Lung (tissue), 12 donors: ENCODE data around the gene UBE2Q1. TPM values are rescaled to one million over a fixed set of nuclear protein-coding genes. Genes with fewer than 3 reads are reported as not detected.

Experiments
- ATAC-seq: fragments of 200-7000 bp; cut with Tn5 transposase; one replicate; pipeline ENCODE4 v1.9.1; 2020; ENCODE audit warnings: moderate number of reproducible peaks; ENCODE audit not compliant: insufficient read depth, low FRiP score
- DNase-seq, 3 donors: peaks; one replicate each; pipeline ENCODE4 v3.0.0-alpha.2; 2013 to 2017
- H3K27ac ChIP-seq, 2 donors: one replicate each; pipeline ENCODE4 v1.5.1; 2013; ENCODE audit warnings: mild to moderate bottlenecking in 2 of 2, moderate library complexity in 2 of 2, control low read depth in 1 of 2, inconsistent platforms in 1 of 2, low read depth in 1 of 2, low read length in 1 of 2
- H3K27me3 ChIP-seq, 3 donors: one replicate each; pipeline ENCODE4 v1.5.1; 2013; ENCODE audit warnings: low read length in 2 of 3; ENCODE audit not compliant: control insufficient read depth in 3 of 3, insufficient read depth in 3 of 3
- H3K36me3 ChIP-seq, 4 donors: one replicate each; pipeline ENCODE4 v1.5.1; 2013; ENCODE audit warnings: low read length in 4 of 4, mild to moderate bottlenecking in 1 of 4, moderate library complexity in 1 of 4; ENCODE audit not compliant: control insufficient read depth in 4 of 4, insufficient read depth in 4 of 4
- H3K4me1 ChIP-seq, 5 donors: one replicate each; pipeline ENCODE4 v1.5.1; 2013; ENCODE audit warnings: low read length in 5 of 5, mild to moderate bottlenecking in 2 of 5, moderate library complexity in 1 of 5; ENCODE audit not compliant: control insufficient read depth in 5 of 5, insufficient read depth in 5 of 5
- H3K4me3 ChIP-seq: one replicate; pipeline ENCODE4 v1.5.1; 2013; ENCODE audit warnings: mild to moderate bottlenecking, control low read depth, moderate library complexity
- H3K9ac ChIP-seq, 2 donors: one replicate each; pipeline ENCODE4 v1.5.1; 2013; ENCODE audit warnings: low read length in 2 of 2, control low read depth in 1 of 2; ENCODE audit not compliant: insufficient read depth in 1 of 2
- H3K9me3 ChIP-seq, 4 donors: one replicate each; pipeline ENCODE4 v1.5.1; 2013; ENCODE audit warnings: low read length in 3 of 4, mild to moderate bottlenecking in 1 of 4, moderate library complexity in 1 of 4; ENCODE audit not compliant: control insufficient read depth in 4 of 4, insufficient read depth in 3 of 4
- WGBS, 2 donors: extraction: QIAGEN DNeasy Blood & Tissue Kit; methylation state at CpG; one replicate each; pipeline ENCODE4 v1.1.7; 2013; 5-methylcytosine and 5-hydroxymethylcytosine counted together
- polyA plus RNA-seq, 2 donors: library from polyadenylated mRNA; stranded (reverse); fragments of 200-250 nt; gene quantifications; one replicate each; pipeline ENCODE4 v1.2.1, GENCODE V29; 2013
- total RNA-seq, 2 donors: library from RNA; depleted of rRNA in 1 of 2; stranded (reverse); fragments of >200 nt in 1 of 2; gene quantifications; one replicate each; pipeline ENCODE4 v1.2.1, GENCODE V29; 2014 to 2021
- TF ChIP-seq, protein P1 (sequence below): IDR thresholded peaks from 2 replicates; pipeline ENCODE4 v1.5.1; 2012; ENCODE audit warnings: mild to moderate bottlenecking; ENCODE audit errors: control extremely low read depth, extremely low read depth
- donor health status: control.
- donor health status: control.
- donor health status: Bipolar disorder and iron deficiency.
- donor health status: healthy.
- donor health status: DM: yes; HTN: yes; CAD: no.

The UBE2Q1 gene
- total and polyA plus RNA-seq, 4 donors, result 34.3 to 87.3 (median 43.3) TPM

- ATAC-seq, result no peak
- no peaks in the 10 kb centered on the region for H3K4me1 ChIP-seq
- H3K9me3 ChIP-seq, result no peaks in the 10 kb centered on the region
- TF ChIP-seq, protein P1, sequence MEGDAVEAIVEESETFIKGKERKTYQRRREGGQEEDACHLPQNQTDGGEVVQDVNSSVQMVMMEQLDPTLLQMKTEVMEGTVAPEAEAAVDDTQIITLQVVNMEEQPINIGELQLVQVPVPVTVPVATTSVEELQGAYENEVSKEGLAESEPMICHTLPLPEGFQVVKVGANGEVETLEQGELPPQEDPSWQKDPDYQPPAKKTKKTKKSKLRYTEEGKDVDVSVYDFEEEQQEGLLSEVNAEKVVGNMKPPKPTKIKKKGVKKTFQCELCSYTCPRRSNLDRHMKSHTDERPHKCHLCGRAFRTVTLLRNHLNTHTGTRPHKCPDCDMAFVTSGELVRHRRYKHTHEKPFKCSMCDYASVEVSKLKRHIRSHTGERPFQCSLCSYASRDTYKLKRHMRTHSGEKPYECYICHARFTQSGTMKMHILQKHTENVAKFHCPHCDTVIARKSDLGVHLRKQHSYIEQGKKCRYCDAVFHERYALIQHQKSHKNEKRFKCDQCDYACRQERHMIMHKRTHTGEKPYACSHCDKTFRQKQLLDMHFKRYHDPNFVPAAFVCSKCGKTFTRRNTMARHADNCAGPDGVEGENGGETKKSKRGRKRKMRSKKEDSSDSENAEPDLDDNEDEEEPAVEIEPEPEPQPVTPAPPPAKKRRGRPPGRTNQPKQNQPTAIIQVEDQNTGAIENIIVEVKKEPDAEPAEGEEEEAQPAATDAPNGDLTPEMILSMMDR, result no peak
- no peaks in the 10 kb centered on the region for H3K27me3 ChIP-seq
- H3K27ac ChIP-seq, result no peak overlapping the region
- no peak overlapping the region for H3K9ac ChIP-seq
- DNase-seq, result no peak
- WGBS, 2 donors, result 83 to 88% methylated on average over 3 of the region's 3 CpGs
- H3K36me3 ChIP-seq, result peaks cover 32 to 47% (median 42%) of the 10 kb centered on the region in 4 donors
- H3K4me3 ChIP-seq, result no peak overlapping the region
These were observed 9.2 kb downstream of the UBE2Q1 start for GRCh38 chr1:154549202-154549770.

DNA sequence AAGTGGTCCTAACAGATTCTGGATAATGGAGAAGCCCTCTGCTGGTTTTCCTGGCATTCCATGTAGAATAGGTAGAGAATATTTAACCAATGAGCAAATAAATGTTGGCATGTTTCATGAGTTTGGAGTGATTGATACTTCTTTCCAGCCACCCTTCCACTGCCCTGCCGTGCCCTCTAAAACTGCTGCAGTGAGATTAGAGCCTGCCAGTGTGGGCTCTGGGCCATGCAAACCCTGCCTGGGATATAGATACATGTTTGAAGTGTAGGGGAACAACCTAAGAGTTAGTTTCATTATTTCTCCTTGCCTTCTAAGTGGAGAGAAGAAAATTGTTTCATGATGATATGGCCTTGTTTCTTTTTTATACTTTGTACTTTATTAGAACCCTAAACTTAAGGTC is 10.4 kb downstream of the UBE2Q1 start:
- Histone ChIP-seq H3K36me3 (peaks cover 26 to 38% (median 31%) of the 10 kb centered on the region in 4 donors), H3K27ac (peak overlapping the region in 1 of 2 donors; percentile 10)
- ATAC-seq, result no peak

GRCh38 chr1:154547105-154547732 is 11.2 kb downstream of the UBE2Q1 start:
- Histone ChIP-seq H3K27ac (no peak overlapping the region), H3K36me3 (peaks cover 17 to 30% (median 26%) of the 10 kb centered on the region in 4 donors), H3K4me3 (no peak overlapping the region), H3K9ac (no peak overlapping the region), H3K4me1 (no peaks in the 10 kb centered on the region), H3K27me3 (peaks cover 0 to 2% (median 0%) of the 10 kb centered on the region in 3 donors), H3K9me3 (no peaks in the 10 kb centered on the region)
- TF ChIP-seq, protein P1, result no peak
- DNase-seq (no peak), ATAC-seq (no peak)
- WGBS, 2 donors, result 79 to 84% methylated on average over 11 of the region's 11 CpGs

More for the DNA sequence above, 10.4 kb downstream of the UBE2Q1 start:
- DNase-seq, result no peak
- TF ChIP-seq, protein P1, result no peak
- H3K27me3 ChIP-seq, result no peaks in the 10 kb centered on the region
- H3K4me1 ChIP-seq, result no peaks in the 10 kb centered on the region
- no peak overlapping the region for H3K9ac ChIP-seq
- WGBS, 2 donors, result 17 to 50% methylated on average over 1 of the region's 1 CpG
- no peak overlapping the region for H3K4me3 ChIP-seq
- H3K9me3 ChIP-seq, result no peaks in the 10 kb centered on the region
